OCI-M2 (cell line): Measurements from ENCODE around the gene GPS1.

Experiments
- DNase-seq: peaks from one replicate; lab custom pipeline; 2025; ENCODE audit not compliant: unreplicated experiment; lab: John Stamatoyannopoulos, UW

Gene GPS1

DNA sequence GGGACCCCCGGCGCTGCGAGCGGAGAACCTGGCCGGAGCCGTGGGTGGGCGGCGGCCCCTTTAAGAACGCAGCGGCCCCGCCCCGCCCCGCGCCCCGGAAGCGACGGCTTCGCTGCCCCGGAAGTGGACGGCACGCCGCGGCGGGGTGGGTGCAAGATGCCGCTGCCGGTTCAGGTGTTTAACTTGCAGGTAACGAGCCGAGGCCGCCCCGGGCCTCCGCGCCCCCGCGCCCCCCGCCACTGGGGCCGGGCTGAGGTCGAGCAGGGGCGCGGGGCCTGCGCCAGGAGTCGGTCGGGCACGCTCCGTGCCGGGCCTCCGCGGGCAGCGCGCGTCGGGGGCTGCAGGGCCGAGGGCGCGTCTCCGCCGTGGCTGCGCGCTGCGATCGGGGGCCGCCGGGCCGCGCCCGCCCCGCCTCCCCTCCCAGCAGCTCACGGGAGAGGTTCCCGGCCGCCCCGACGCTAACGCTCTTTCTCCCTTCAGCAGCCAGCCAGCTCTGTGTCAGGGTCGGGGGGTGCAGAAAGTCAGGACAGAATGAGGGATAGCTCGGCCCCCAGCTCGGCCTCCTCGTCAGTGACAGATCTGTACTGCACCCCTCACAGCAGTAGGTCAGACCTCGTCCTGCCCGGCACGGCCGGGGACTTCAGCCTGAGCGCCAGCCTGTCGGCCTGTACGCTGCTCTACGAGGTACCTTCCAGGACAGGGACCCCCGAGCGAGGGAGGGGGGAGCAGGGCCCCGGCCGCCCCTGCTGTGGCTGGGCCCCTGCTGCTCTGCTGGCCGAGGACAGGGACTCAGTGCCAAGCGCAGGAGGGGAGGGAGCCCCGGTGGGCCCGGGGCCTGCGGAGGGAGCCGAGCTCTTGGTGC is at the start of gene GPS1, which contains the start of gene RFNG:
TSS of gene GPS1 (plus strand) at position 123 of the 862 bp plus-strand sequence. CDS start at position 157, 34 bp downstream.
TSS of gene RFNG (minus strand) at position 36 of the 862 bp plus-strand sequence. CDS start 45 bp downstream, outside the sequence.
- DNase-seq = no peak

DNA sequence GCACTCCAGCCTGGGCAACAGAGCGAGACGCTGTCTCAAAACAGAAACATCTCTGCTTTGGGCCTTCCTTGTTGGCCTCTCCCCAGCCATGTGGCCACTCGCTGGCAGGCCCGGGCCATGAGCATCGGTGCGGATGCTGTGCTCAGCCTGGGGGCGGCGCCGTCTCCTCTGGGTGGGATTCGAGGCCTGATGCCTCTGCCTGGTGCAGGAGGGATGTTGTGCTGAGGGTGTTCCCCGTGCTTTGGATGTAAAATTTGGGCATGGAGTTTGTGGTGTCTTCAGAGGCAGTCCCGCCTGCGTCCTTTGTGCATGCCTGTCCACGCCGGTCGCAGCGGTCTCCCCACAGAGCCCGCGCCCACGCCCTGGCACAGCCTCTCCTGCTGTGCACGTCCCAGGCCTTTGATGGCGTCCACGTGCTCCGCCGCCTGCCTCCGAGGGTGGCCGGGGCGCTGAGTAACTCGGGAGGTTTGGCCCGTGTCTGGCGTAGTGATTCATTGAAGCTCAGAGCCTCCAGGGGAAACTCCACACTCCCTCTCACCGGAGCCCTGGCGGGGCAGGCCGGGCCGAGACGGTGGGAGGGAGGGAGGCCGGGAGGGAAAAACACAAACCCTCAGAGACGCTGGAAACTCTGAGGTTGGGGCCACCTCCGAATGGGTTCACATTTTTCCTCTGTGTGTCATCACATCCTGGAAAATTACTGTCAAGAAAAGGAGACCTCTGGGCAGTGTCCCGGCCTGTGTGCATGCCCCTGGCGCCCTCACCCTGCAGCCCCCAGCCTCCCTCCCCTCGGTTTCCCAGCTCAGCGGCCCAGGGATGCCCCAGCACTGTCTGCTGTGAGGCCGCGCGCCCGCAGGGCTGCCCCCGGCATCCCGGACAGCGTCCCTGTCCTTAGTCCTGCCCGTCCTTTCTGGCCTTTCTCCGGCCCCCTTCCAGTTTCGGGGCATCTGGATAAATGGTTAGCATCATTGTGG is 48.0 kb upstream of the GPS1 start:
- DNase-seq = no peak

DNA sequence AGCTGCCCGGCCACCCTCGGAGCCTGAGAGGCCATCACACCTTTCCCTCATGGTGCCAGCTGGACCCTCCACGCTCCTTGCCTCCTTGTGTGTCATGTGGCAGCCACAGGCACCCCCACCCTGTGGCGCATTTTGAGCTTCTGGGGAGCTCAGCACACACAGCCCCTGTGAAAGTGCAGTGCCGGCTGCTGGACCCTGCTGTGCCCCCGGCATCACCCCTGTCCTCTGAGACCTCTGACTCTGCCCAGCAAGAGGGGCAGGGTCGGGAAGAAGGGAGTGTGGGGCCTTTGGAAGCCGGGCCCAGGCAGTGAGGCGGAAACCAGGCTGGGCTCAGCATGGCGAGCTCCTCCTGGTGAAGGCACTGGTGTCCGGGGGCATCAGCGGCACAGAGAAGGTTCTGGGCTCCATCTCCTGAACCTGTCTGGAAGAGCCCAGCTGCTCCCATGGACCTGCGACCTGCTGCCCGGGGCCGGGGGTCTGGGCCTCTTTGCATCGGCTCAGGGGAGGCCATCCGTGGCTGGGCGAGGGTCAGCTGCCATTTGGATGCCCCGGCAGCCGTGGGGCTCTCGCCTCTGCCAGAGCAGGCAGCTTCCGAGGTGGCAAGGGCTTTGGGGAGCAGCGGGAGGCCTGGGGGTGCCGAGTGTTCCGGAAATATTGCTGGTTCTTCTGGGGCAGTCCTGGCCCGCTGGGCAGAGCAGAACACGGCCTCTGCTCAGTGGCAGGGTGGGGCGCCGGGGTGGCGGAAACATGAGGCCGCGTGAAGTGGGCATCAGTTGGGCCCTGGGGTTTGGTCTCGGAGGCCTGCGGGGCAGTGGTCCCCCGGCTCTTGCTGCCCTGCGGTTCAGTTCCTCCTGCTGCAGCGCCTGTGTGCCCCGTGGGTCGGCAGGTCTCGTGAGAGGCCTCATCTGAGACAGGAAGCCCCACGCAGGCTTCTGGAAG is 46.9 kb upstream of the GPS1 start:
- DNase-seq = no peak

- no peak for DNase-seq
Observed at GRCh38 chr17:82005701-82006348, 45.9 kb upstream of the GPS1 start.

- no peak for DNase-seq
Observed at GRCh38 chr17:82006468-82007227, 45.0 kb upstream of the GPS1 start.

DNA sequence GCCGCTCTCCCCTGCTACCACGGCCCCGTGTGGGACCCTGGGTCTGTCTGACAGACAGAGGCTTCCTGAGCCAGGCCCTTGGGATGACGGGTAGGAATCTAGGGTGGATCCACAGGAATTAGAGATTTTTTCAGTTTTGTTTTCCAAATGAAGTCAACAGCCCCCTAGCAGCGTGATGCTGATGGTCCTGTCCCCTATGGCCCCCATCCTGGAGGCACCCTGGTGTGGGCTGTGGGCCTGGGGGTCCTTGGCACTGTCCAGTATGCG is 44.5 kb upstream of the GPS1 start:
- DNase-seq = no peak

GRCh38 chr17:82007495-82008257 is 44.0 kb upstream of the GPS1 start:
- no peak for DNase-seq

DNA sequence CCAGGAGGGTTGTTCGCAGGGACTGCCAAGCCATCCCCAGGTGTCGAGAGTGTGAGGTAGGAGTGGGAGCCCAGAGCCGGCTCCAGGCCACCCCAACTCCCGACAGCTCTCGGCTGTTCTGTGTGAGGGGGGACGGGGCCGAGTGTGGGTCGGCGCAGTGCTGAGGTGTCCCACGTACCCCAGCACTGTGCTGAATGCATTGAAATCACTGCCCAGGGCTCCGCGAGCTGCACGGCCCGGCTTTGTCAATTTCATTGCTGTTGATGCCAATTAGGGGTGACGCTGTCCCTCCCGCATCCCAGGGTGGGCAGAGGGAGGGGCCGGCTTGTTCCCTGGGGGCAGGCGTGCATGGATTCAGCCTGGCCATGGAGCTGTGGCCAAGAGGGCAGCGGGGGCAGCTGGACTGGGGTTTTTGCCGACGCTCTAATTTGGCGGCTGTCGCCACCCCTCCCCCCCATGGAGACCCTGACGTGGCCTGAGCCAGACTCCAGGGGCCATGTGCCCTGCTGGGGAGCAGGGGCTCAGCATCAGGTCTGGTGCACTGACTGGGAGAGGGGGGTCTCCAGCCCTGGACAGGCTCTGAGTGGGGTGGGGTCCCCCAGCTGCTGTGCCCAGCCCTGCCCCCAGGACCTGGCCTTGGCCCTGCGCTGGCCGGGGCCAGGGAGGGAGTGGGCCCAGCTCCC is 43.3 kb upstream of the GPS1 start:
- DNase-seq = no peak

DNA sequence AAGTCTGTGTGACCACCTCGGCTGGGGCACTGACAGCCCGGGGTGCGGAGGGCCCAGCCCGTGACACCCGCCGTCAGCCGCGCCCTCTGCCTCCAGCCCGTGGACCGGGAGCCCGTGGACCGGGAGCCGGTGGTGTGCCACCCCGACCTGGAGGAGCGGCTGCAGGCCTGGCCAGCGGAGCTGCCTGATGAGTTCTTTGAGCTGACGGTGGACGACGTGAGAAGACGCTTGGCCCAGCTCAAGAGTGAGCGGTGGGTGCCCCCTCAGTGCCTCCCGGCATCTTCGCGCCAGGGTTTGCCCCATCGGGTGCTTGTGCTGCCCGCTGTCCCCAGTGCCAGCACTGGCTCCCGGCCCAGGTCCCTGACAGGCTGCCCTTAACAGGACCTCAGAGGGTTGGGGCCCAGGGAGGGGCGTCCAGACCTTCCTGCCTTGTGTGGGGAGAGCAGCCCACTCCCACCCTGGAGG is 42.7 kb upstream of the GPS1 start:
- no peak for DNase-seq

DNA sequence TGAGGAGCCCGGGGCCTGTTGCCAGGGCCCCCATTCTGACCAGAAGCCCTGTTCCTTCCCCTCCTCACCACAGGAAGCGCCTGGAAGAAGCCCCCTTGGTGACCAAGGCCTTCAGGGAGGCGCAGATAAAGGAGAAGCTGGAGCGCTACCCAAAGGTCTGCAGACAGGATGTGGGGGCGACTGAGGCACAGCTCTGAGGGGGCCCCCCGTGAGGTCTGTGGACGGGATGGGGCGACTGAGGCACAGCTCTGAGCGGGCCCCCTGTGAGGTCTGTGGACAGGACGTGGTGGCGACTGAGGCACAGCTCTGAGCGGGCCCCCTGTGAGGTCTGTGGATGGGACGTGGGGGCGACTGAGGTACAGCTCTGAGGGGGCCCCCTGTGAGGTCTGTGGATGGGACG is 42.3 kb upstream of the GPS1 start:
- no peak for DNase-seq

DNA sequence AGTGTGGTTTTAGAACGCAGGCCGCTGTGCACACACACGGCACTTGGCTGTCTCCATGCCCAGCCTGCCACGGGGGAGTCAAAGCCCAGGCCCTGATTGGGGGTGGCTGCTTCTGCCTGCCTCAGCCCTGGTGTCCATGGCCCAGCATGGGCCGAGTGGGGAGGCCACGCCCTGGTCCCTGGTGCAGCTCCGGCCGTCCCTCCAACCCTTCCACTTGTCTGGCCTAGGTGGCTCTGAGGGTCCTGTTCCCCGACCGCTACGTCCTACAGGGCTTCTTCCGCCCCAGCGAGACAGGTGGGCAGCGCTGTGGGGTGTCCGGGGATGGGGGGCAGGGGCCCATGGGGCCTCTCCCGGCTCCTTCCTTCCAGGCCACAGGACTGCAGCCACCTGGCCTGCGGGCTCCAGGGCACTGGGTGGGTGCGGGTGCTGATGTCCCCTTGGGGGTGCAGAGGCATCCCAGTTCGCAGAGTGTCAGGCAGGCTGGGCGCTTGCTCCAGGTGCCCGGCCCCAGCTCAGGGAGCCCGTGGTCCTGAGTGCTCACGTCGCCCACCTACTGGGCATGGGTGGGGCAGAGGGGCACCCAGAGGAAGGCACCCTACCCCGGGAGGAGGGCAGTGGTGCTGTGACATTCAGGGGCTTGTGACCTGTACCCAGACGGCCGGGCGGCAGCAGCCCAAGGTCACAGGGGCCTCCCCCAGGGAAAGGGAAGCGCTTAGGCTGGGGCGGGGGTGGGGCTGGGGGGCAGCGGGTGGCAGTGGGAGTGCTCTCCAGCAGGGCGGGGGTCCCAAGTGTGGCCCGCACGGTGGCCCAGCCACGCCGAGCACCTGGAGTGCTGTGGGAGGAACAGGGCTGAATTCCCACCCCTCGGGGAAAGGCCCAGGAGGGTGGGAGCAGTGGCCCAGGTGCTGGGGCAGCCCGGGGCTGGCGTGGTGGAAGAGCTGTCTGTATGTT is 40.8 kb upstream of the GPS1 start:
- no peak for DNase-seq

DNA sequence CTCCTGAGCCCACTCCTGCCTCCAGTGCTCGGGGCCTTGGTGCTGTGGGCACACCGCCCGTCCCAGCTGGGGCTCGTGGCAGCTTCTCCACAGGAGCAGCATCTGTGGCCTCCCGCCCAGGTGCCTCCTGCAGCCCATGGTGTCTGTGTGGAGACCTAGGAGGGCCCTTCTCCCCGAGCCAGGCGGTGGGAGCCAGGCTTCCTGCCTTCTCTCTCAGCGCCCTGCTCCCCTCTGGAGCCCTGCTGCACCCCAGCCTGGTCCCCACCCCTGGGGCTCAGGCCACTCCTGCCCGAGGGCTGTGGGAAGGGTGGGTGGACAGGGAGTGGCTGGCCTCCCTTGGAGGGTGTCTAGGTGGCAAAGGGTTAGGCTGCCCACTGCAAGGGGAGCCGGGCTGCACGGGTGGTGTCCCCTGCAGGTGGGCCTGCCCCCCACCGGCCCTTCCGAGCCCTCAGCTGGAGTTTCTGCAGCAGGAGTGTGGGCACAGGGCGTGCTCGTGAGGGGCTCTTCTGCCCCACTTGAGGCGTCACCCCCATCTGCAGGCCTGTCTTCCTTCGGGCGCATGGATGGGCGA is 40.0 kb upstream of the GPS1 start:
- no peak for DNase-seq

GRCh38 chr17:82012261-82012639 is 39.4 kb upstream of the GPS1 start:
- no peak for DNase-seq

DNA sequence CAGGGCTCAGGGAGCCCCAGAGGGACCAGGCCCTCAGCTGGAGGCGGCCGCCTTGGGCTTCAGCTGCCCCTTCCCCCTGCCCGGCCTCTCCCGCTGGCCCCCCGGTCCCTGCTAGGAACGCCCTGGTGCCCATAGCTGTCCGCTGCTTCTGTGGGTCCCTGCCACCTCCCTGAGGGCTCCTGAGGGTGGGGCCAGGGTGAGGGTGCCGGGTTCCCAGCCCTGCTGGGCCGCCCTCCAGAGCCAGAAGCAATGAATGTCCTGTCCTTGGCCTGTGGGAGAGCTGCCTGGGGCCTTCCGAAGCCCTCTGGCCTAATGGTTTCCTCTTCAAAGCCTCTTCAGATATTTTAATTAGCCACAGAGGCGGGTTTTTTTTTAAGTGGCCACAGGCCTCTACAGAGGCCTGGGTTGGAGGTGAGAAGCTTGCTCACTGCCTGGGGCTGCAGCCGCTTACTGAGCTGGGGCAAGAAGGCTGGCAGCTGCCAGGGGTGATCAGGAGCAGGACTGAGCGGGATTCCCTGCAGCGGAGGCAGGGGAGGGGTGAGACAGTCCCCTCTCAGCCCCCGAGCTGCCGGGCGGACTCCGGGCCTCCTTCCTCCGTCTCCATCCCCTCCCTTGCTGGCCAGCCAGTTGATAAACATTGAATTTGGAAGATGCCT is 38.9 kb upstream of the GPS1 start:
- no peak for DNase-seq

DNA sequence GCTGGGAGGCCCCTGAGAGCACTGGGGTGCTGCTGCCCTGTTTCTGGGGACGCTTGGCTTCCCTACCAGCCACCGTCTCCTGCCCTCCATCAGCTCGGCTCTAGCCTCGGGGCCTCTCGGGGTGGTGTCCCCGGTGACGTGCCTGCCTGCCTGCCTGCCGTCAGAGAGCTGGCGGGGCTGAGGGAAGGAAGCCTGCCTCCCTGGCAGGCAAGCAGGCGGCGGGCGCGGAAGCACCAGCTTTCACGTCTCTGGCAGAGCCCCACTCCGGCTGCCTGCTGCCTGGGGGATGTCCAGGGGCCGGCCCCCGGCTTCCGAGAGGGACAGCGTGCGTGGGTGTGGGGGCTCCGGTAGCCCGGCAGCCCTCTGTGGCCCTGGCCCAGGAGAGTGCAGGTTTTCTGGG is 38.4 kb upstream of the GPS1 start:
- no peak for DNase-seq

DNA sequence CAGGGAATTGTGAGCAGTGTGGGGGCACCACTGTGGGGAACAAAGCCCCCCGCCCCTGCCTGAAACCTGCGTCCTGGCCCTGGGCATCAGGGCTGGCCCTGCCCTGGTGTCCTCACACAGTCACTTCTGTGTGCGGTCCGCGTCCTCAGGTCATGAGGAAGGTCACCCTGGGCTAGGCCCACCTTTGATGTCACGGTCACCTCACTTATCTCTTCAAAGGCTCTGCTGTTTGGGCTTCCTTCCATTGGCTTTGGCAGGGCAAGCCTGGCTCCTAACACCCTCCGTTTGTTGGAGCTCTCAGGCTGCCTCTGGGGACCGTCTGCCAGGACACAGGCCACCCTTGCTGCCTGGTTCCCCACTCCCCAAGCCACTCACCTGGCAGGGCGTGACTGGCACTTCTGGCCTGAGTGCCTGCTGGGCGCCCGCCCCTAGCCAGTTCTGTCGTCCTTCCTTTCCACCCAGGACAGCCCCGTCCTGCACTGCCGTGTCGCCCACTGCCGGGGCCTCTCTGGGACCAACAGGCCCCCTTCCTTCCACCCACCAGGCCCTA is 37.9 kb upstream of the GPS1 start:
- no peak for DNase-seq
